Mesenchymal stem cell (in vitro differentiated cells and primary cell): Measurements from ENCODE around the gene NFATC1.
"Not testable (repeated sequence)": the region's sequence is repeated elsewhere in the genome, so short reads cannot be mapped to it uniquely, and the experiment has no call there.

ENCODE experiments used
- DNase-seq: peaks from one replicate; pipeline ENCODE4 v3.0.0-alpha.2; 2013
- H2AFZ ChIP-seq: one replicate; pipeline ENCODE4 v1.6.1; 2013; ENCODE audit warnings: low read depth, mild to moderate bottlenecking, control low read depth, inconsistent platforms, low read length, moderate library complexity
- H2AK5ac ChIP-seq: 2 replicates; pipeline ENCODE4 v1.6.1; 2013; ENCODE audit warnings: low read length, moderate library complexity, mild to moderate bottlenecking, inconsistent platforms; ENCODE audit not compliant: severe bottlenecking
- H2BK120ac ChIP-seq: one replicate; pipeline ENCODE4 v1.6.1; 2013; ENCODE audit warnings: low read depth, mild to moderate bottlenecking, inconsistent platforms, low read length, moderate library complexity
- H2BK12ac ChIP-seq, 2 experiments: one replicate each; pipeline ENCODE4 v1.6.1; 2013; ENCODE audit warnings: inconsistent platforms in 2 of 2, low read length in 2 of 2, mild to moderate bottlenecking in 2 of 2, moderate library complexity in 2 of 2, control low read depth in 1 of 2
- H2BK15ac ChIP-seq: one replicate; pipeline ENCODE4 v1.6.1; 2013; ENCODE audit warnings: mild to moderate bottlenecking, low read depth, inconsistent platforms; ENCODE audit not compliant: poor library complexity, severe bottlenecking
- H2BK5ac ChIP-seq: 2 replicates; pipeline ENCODE4 v1.6.1; 2013; ENCODE audit warnings: low read depth, mild to moderate bottlenecking, low read length, control low read depth, inconsistent platforms; ENCODE audit not compliant: poor library complexity, severe bottlenecking
- H3K14ac ChIP-seq, 2 experiments: one replicate each; pipeline ENCODE4 v1.6.1; 2013; ENCODE audit warnings: inconsistent platforms in 2 of 2, low read length in 2 of 2, control low read depth in 1 of 2, mild to moderate bottlenecking in 1 of 2, moderate library complexity in 1 of 2
- H3K18ac ChIP-seq, 2 experiments: one replicate each; pipeline ENCODE4 v1.6.1; 2013; ENCODE audit warnings: inconsistent platforms in 2 of 2, low read length in 2 of 2, control low read depth in 1 of 2, low read depth in 1 of 2, mild to moderate bottlenecking in 1 of 2
- H3K23ac ChIP-seq, 2 experiments: one replicate each; pipeline ENCODE4 v1.6.1; 2013; ENCODE audit warnings: inconsistent platforms in 2 of 2, low read length in 2 of 2, mild to moderate bottlenecking in 2 of 2, moderate library complexity in 2 of 2, control low read depth in 1 of 2
- H3K27ac ChIP-seq: 2 replicates; pipeline ENCODE4 v1.5.1; 2013; ENCODE audit warnings: mild to moderate bottlenecking, moderate library complexity, low read length, control low read depth, inconsistent platforms; ENCODE audit not compliant: poor library complexity, severe bottlenecking
- H3K27me3 ChIP-seq, 2 experiments: 2 replicates each; pipeline versions ENCODE4 v1.6.1 to v1.7.0; 2013; ENCODE audit warnings: low read length in 2 of 2, mild to moderate bottlenecking in 2 of 2, moderate library complexity in 2 of 2, control low read depth in 1 of 2, inconsistent platforms in 1 of 2; ENCODE audit not compliant: control insufficient read depth in 1 of 2, insufficient read depth in 1 of 2
- H3K36me3 ChIP-seq, 2 experiments: 2 replicates each; pipeline versions ENCODE4 v1.6.1 to v1.7.0; 2013; ENCODE audit warnings: low read length in 2 of 2, control low read depth in 1 of 2, inconsistent platforms in 1 of 2, low read depth in 1 of 2, mild to moderate bottlenecking in 1 of 2; ENCODE audit not compliant: insufficient read depth in 2 of 2, control insufficient read depth in 1 of 2
- H3K4ac ChIP-seq, 2 experiments: one replicate each; pipeline ENCODE4 v1.6.1; 2013; ENCODE audit warnings: inconsistent platforms in 2 of 2, low read length in 2 of 2, mild to moderate bottlenecking in 2 of 2, moderate library complexity in 2 of 2, control low read depth in 1 of 2, low read depth in 1 of 2
- H3K4me1 ChIP-seq: 2 replicates; pipeline ENCODE4 v1.6.1; 2013; ENCODE audit warnings: low read depth, low read length, control low read depth; ENCODE audit not compliant: control insufficient read depth, insufficient read depth
- H3K4me2 ChIP-seq: 2 replicates; pipeline ENCODE4 v1.6.1; 2013; ENCODE audit warnings: low read length, mild to moderate bottlenecking, inconsistent platforms; ENCODE audit not compliant: poor library complexity, severe bottlenecking
- H3K4me3 ChIP-seq, 2 experiments: 2 replicates each; pipeline versions ENCODE4 v1.5.1 to v1.7.0; 2013; ENCODE audit warnings: low read length in 2 of 2, mild to moderate bottlenecking in 2 of 2, control low read depth in 1 of 2, low read depth in 1 of 2; ENCODE audit not compliant: insufficient read depth in 1 of 2
- H3K79me1 ChIP-seq: replicated peaks from 2 replicates; pipeline ENCODE4 v1.6.1; 2013; ENCODE audit warnings: mild to moderate bottlenecking, control low read depth, low read length, inconsistent platforms; ENCODE audit not compliant: poor library complexity, severe bottlenecking
- H3K9ac ChIP-seq: 2 replicates; pipeline ENCODE4 v1.7.0; 2013; ENCODE audit warnings: mild to moderate bottlenecking, low read length, moderate library complexity
- H3K9me3 ChIP-seq: 2 replicates; pipeline ENCODE4 v1.7.0; 2013; ENCODE audit warnings: mild to moderate bottlenecking, low read length; ENCODE audit not compliant: control insufficient read depth
- H4K8ac ChIP-seq: one replicate; pipeline ENCODE4 v1.6.1; 2013; ENCODE audit warnings: inconsistent platforms, mild to moderate bottlenecking, low read length, moderate library complexity
- H4K91ac ChIP-seq: one replicate; pipeline ENCODE4 v1.6.1; 2013; ENCODE audit warnings: mild to moderate bottlenecking, low read length, inconsistent platforms
- WGBS: methylation state at CpG from one replicate; pipeline ENCODE4 v1.1.7; 2013; ENCODE audit warnings: mixed read lengths; 5-methylcytosine and 5-hydroxymethylcytosine counted together

The NFATC1 gene

DNA sequence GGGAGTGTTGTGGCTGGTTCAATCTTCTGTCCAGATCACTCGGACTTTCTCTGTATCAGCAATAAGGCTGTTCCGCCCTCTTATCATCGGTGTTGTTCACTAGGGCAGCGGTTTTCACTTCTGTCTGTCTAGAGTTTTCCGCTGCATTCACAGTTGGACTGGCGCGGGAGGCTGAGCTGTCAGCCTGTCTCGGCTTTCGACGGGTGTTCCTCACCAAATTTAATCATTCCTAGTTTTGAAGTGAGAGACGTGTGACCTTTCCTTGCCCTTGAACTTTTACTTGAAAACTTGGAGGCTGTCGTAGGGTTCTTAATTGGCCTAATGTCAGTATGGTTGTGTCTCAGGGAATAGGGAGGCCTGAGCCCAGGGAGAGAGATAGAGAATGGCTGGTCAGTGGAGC lies 108.3 kb downstream of the NFATC1 start:
- H2BK12ac ChIP-seq, result no peak overlapping the region
- no peak overlapping the region for H3K4me3 ChIP-seq
- H4K8ac ChIP-seq, result no peak overlapping the region
- H4K91ac ChIP-seq, result no peak overlapping the region
- no peaks in the 10 kb centered on the region for H3K36me3 ChIP-seq
- no peak overlapping the region for H2BK5ac ChIP-seq
- no peak overlapping the region for H3K9ac ChIP-seq
- H3K18ac ChIP-seq, result no peak overlapping the region
- peaks cover 22% of the 10 kb centered on the region for H3K9me3 ChIP-seq
- peaks cover 3% of the 10 kb centered on the region for H3K4me1 ChIP-seq
- H3K23ac ChIP-seq, result no peak overlapping the region
- H3K4ac ChIP-seq, result no peak overlapping the region
- no peak overlapping the region for H2AFZ ChIP-seq
- DNase-seq, result no peak
- 91% methylated on average over 11 of the region's 12 CpGs for WGBS
- no peak overlapping the region for H2BK15ac ChIP-seq
- H2BK120ac ChIP-seq, result no peak overlapping the region
- H3K27ac ChIP-seq, result no peak overlapping the region
- H2AK5ac ChIP-seq, result no peak overlapping the region
- H3K27me3 ChIP-seq, result peaks cover 10 to 23% of the 10 kb centered on the region in 2 experiments
- H3K79me1 ChIP-seq, result no peaks in the 10 kb centered on the region
- no peak overlapping the region for H3K14ac ChIP-seq
- no peak overlapping the region for H3K4me2 ChIP-seq

DNA sequence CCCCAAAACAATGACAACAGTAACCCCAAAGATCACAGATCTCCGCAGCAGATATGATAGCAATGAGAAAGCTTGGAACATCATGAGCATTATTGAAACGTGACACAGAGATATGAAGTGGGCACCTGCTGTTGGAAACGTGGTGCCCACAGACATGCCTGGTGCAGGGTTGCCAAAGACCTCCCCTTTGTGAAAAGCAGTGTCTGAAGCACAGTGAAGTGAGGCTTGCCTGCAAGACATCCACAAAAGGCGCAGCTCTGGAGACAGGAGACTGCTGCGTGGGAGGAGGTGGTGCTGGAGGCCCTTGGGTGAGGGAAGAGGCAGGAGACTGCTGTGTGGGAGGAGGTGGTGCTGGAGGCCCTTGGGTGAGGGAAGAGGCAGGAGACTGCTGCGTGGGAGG lies 108.8 kb downstream of the NFATC1 start:
- H3K79me1 ChIP-seq, H3K14ac ChIP-seq, DNase-seq, H2BK5ac ChIP-seq, H4K91ac ChIP-seq, H3K27ac ChIP-seq, H3K4ac ChIP-seq, H3K4me3 ChIP-seq, H3K9ac ChIP-seq, H4K8ac ChIP-seq, H2BK12ac ChIP-seq, H2AFZ ChIP-seq, H3K18ac ChIP-seq, H2BK15ac ChIP-seq, H2AK5ac ChIP-seq, H3K23ac ChIP-seq, H3K36me3 ChIP-seq, H3K4me2 ChIP-seq, H2BK120ac ChIP-seq, H3K4me1 ChIP-seq: not testable (repeated sequence)
- peaks cover 10 to 24% of the 10 kb centered on the region in 2 experiments for H3K27me3 ChIP-seq
- WGBS, result 58% methylated on average over 3 of the region's 6 CpGs
- peaks cover 18% of the 10 kb centered on the region for H3K9me3 ChIP-seq

DNA sequence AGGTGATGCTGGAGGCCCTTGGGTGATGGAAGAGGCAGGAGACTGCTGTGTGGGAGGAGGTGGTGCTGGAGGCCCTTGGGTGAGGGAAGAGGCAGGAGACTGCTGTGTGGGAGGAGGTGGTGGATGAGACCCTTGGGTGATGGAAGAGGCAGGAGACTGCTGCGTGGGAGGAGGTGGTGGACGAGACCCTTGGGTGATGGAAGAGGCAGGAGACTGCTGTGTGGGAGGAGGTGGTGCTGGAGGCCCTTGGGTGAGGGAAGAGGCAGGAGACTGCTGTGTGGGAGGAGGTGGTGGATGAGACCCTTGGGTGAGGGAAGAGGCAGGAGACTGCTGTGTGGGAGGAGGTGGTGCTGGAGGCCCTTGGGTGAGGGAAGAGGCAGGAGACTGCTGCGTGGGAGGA lies 109.7 kb downstream of the NFATC1 start:
- not testable (repeated sequence) for H3K4me1 ChIP-seq, H2BK15ac ChIP-seq, H2AK5ac ChIP-seq, H2BK120ac ChIP-seq, H2AFZ ChIP-seq, H3K79me1 ChIP-seq, H3K18ac ChIP-seq, H3K14ac ChIP-seq, H2BK12ac ChIP-seq, H3K4ac ChIP-seq, H3K27ac ChIP-seq, H3K4me3 ChIP-seq, H3K36me3 ChIP-seq, H3K9me3 ChIP-seq, H4K8ac ChIP-seq, H3K4me2 ChIP-seq, DNase-seq, H3K9ac ChIP-seq, H2BK5ac ChIP-seq, H4K91ac ChIP-seq, H3K23ac ChIP-seq
- WGBS, result 78% methylated on average over 3 of the region's 3 CpGs
- H3K27me3 ChIP-seq, result peaks cover 10 to 27% of the 10 kb centered on the region in 2 experiments

DNA sequence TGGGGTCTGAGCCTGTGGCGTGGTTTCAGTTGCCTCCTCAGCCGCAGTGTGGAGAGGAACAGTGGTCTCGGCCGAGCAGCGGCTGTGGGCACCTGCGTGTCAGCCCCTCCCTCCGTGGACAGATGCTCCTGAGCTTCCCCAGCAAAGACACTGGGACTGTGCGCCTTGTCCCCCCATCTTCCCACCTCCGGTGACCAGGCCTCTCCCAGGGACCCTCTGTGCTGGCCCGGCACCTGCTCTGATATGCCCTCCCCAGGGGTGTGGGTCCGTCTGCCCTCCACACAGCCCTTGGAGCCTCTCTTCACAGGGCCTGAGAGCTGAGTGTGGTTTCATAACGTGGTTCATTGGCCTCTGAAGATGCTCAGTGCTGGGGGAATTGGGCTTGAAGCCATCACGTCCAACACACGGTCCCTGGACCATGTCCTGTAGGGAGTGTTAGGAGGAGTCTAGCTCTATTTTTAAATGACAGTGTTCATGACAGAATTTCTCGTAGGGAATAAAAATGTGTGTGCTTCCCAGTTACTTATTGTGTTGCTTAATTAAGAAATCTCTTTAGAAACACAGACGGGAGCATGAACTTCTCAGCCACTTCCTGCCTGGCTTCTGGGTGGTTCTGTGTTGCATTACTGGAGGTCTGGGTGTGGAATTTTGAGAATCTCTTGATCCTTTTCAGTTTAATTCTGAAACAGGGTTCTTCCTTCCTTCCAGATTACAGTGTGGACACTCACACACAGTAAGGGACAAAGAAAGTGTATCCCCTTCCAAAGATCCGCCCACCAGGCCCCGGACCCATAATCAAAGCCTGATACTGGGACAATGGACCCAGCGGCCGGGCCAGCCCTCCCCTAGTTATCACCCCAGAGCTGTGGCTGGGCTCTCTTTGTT lies 110.7 kb downstream of the NFATC1 start:
- H2AK5ac ChIP-seq, result no peak overlapping the region
- H3K36me3 ChIP-seq, result no peaks in the 10 kb centered on the region
- H3K4me3 ChIP-seq, result no peak overlapping the region
- H3K9me3 ChIP-seq, result no peaks in the 10 kb centered on the region
- WGBS, result 81% methylated on average over 20 of the region's 20 CpGs
- DNase-seq, result no peak
- no peak overlapping the region for H3K23ac ChIP-seq
- H3K14ac ChIP-seq, result no peak overlapping the region
- H2AFZ ChIP-seq, result no peak overlapping the region
- no peak overlapping the region for H2BK15ac ChIP-seq
- no peak overlapping the region for H2BK5ac ChIP-seq
- no peak overlapping the region for H3K4me2 ChIP-seq
- no peak overlapping the region for H3K27ac ChIP-seq
- H3K4ac ChIP-seq, result no peak overlapping the region
- peaks cover 6% of the 10 kb centered on the region for H3K4me1 ChIP-seq
- peak overlapping the region; percentile 82 for H3K9ac ChIP-seq
- peaks cover 10 to 31% of the 10 kb centered on the region in 2 experiments for H3K27me3 ChIP-seq
- H4K91ac ChIP-seq, result peak overlapping the region; percentile 36
- H3K18ac ChIP-seq, result no peak overlapping the region
- no peak overlapping the region for H2BK120ac ChIP-seq
- H2BK12ac ChIP-seq, result no peak overlapping the region
- H4K8ac ChIP-seq, result no peak overlapping the region
- H3K79me1 ChIP-seq, result no peaks in the 10 kb centered on the region
